GM23248 (cell line): ENCODE data around the gene EGR1. TPM values are rescaled to one million over a fixed set of nuclear protein-coding genes. Genes with fewer than 3 reads are reported as not detected.

ENCODE experiments used
- DNase-seq: peaks from one replicate; pipeline ENCODE4 v3.0.0-alpha.2; 2015
- H2AFZ ChIP-seq: fragments of 200-600 bp; sonication (generic); 2 replicates; pipeline ENCODE4 v1.6.1; 2016; ENCODE audit warnings: antibody characterized with exemption
- H3F3A ChIP-seq: fragments of 200-600 bp; sonication (generic); 2 replicates; pipeline ENCODE4 v1.6.1; 2016; ENCODE audit warnings: mild to moderate bottlenecking, antibody characterized with exemption, mixed run types; ENCODE audit not compliant: insufficient read depth
- H3K27ac ChIP-seq: fragments of 200-600 bp; sonication (generic); 2 replicates; pipeline ENCODE4 v1.5.1; 2016; ENCODE audit warnings: mild to moderate bottlenecking
- H3K27me3 ChIP-seq: fragments of 200-600 bp; sonication (generic); replicated peaks from 2 replicates; pipeline ENCODE4 v1.6.1; 2016; ENCODE audit warnings: mild to moderate bottlenecking; ENCODE audit not compliant: insufficient read depth
- H3K36me3 ChIP-seq: fragments of 200-600 bp; sonication (generic); 2 replicates; pipeline ENCODE4 v1.6.1; 2016; ENCODE audit warnings: low read depth, mild to moderate bottlenecking
- H3K4me1 ChIP-seq: fragments of 200-600 bp; sonication (generic); 2 replicates; pipeline ENCODE4 v1.6.1; 2016; ENCODE audit warnings: mild to moderate bottlenecking; ENCODE audit not compliant: insufficient read depth
- H3K4me2 ChIP-seq: fragments of 200-600 bp; sonication (generic); one replicate; pipeline ENCODE4 v1.6.1; 2016; ENCODE audit warnings: mild to moderate bottlenecking; ENCODE audit not compliant: unreplicated experiment
- H3K4me3 ChIP-seq: fragments of 200-600 bp; sonication (generic); 2 replicates; pipeline ENCODE4 v1.5.1; 2016; ENCODE audit warnings: mild to moderate bottlenecking
- H3K79me2 ChIP-seq: fragments of 200-600 bp; sonication (generic); 2 replicates; pipeline ENCODE4 v1.6.1; 2016; ENCODE audit warnings: mild to moderate bottlenecking; ENCODE audit not compliant: insufficient read depth
- H3K9ac ChIP-seq: fragments of 200-600 bp; sonication (generic); 2 replicates; pipeline ENCODE4 v1.6.1; 2016; ENCODE audit warnings: mild to moderate bottlenecking
- H3K9me2 ChIP-seq: fragments of 200-600 bp; sonication (generic); 2 replicates; pipeline ENCODE4 v1.6.1; 2016; ENCODE audit warnings: mixed run types, mild to moderate bottlenecking, moderate library complexity; ENCODE audit not compliant: insufficient read depth
- H3K9me3 ChIP-seq: fragments of 200-600 bp; sonication (generic); one replicate; pipeline ENCODE4 v1.6.1; 2017; ENCODE audit warnings: low read depth
- H4K20me1 ChIP-seq: fragments of 200-600 bp; sonication (generic); 2 replicates; pipeline ENCODE4 v1.6.0; 2016; ENCODE audit not compliant: insufficient read depth
- EZH2 ChIP-seq: fragments of 200-600 bp; sonication (generic); IDR thresholded peaks from 2 replicates; pipeline ENCODE4 v1.6.1; 2018; ENCODE audit warnings: antibody characterized with exemption, mild to moderate bottlenecking; ENCODE audit not compliant: insufficient read depth, poor library complexity, severe bottlenecking
- EZH2phosphoT487 ChIP-seq: fragments of 200-600 bp; sonication (generic); IDR thresholded peaks from 2 replicates; pipeline ENCODE4 v1.6.1; 2018; ENCODE audit warnings: antibody characterized with exemption, moderate library complexity, mild to moderate bottlenecking, low read depth; ENCODE audit not compliant: insufficient read depth
- WGBS, 2 experiments: methylation state at CpG; one replicate each; pipeline ENCODE4 v1.1.6; 2015 to 2017; ENCODE audit warnings: low lambda C conversion rate in 2 of 2, low coverage in 1 of 2; ENCODE audit errors: missing lambda C conversion rate in 2 of 2; 5-methylcytosine and 5-hydroxymethylcytosine counted together
- in situ Hi-C: fragments of 300-500 bp; cut with MboI; formaldehyde crosslinking; loops from 2 replicates; pipeline ENCODE4 v1.15.0; 2020
- polyA plus RNA-seq: library from polyadenylated mRNA; unstranded; fragments of >200 nt; fragmentation: Nextera tagmentation; extraction: Ambion mirVana; gene quantifications from 2 replicates; pipeline ENCODE4 v1.2.1, GENCODE V29; 2016
- total RNA-seq: library from RNA; depleted of rRNA; stranded (reverse); fragments of >200 nt; shearing (Covaris generic); gene quantifications from 2 replicates; pipeline ENCODE4 v1.2.3, GENCODE V29; 2014; rRNA removed

Gene EGR1
- 14.3 and 19.0 TPM in 2 replicates for total RNA-seq
- 161 and 170 TPM in 2 replicates for polyA plus RNA-seq

GRCh38 chr5:138465261-138466124 is at the start of gene EGR1:
TSS of gene EGR1 (plus strand) at chr5:138465479. CDS start at chr5:138465762, 283 bp downstream.
- peak within 1 kb of the TSS; percentile 80 for H2AFZ ChIP-seq

GRCh38 chr5:138418444-138418843 is 46.8 kb upstream of the EGR1 start:
- WGBS, 2 experiments: 94% methylated on average over 2 of the region's 2 CpGs
- Histone ChIP-seq H3K27ac (no peak overlapping the region), H3K79me2 (no peaks in the 10 kb centered on the region), H3K9me2 (no peaks in the 10 kb centered on the region), H3K9me3 (no peaks in the 10 kb centered on the region), H2AFZ (no peak overlapping the region), H3K4me3 (no peak overlapping the region), H3K36me3 (peaks cover 65% of the 10 kb centered on the region), H3K9ac (no peak overlapping the region), H3K4me2 (no peak overlapping the region), H3K4me1 (no peaks in the 10 kb centered on the region), H3F3A (no peaks in the 10 kb centered on the region), H4K20me1 (no peaks in the 10 kb centered on the region), H3K27me3 (no peaks in the 10 kb centered on the region)
- DNase-seq: no peak
- TF ChIP-seq EZH2phosphoT487 (no peak), EZH2 (no peak)
- in situ Hi-C loops: no loop called here

More at GRCh38 chr5:138465261-138466124, at the start of gene EGR1:
- Histone ChIP-seq H3K4me2 (peak within 1 kb of the TSS; percentile 99), H4K20me1 (peaks cover 20% of the 10 kb centered on the region), H3K9me3 (no peaks in the 10 kb centered on the region), H3K4me3 (peak within 1 kb of the TSS; percentile 85), H3K9ac (peak within 1 kb of the TSS; percentile 90), H3K27me3 (no peaks in the 10 kb centered on the region), H3F3A (peaks cover 42% of the 10 kb centered on the region), H3K36me3 (peaks cover 22% of the 10 kb centered on the region; the same call in 1 of the 2 replicates), H3K9me2 (no peaks in the 10 kb centered on the region), H3K79me2 (peaks cover 37% of the 10 kb centered on the region), H3K4me1 (peaks cover 35% of the 10 kb centered on the region), H3K27ac (peak within 1 kb of the TSS; percentile 96)
- peak; percentile 98 for DNase-seq
- in situ Hi-C loops: no loop called here
- TF ChIP-seq EZH2 (no peak), EZH2phosphoT487 (no peak)
- 1% methylated on average over 61 to 80 of the region's 85 CpGs for WGBS, 2 experiments

- no peak for DNase-seq
- Histone ChIP-seq H3K9ac (no peak overlapping the region), H3F3A (no peaks in the 10 kb centered on the region), H3K4me1 (no peaks in the 10 kb centered on the region), H3K79me2 (no peaks in the 10 kb centered on the region), H3K27ac (no peak overlapping the region), H3K9me2 (no peaks in the 10 kb centered on the region), H3K27me3 (no peaks in the 10 kb centered on the region), H2AFZ (no peak overlapping the region), H3K4me2 (no peak overlapping the region), H4K20me1 (no peaks in the 10 kb centered on the region), H3K36me3 (peaks cover 52% of the 10 kb centered on the region), H3K4me3 (no peak overlapping the region), H3K9me3 (no peaks in the 10 kb centered on the region)
- TF ChIP-seq EZH2phosphoT487: no peak
- TF ChIP-seq EZH2: no peak
- in situ Hi-C loops: no loop called here
- 89 to 94% methylated on average over 1 of the region's 1 CpG for WGBS, 2 experiments
Measured at GRCh38 chr5:138425079-138425478, 40.2 kb upstream of the EGR1 start.

DNA sequence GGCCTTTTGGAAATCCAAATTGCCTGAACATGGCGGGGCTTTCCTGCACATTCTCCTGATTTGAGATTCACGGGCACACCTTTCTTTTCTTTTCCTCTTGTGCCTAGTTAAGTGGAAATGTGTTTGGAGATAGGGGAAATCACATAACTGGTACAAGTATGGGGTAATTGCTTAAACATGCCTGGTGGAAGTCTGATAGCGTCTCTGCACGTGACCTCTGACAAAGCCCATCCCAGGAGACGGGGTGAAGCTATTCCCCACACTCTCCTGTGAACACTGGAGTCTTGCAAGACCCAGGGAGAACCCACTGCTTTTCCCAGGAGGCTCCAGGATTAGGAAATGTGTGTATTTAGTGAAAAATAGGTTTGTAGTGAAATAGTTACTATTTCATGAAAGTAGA is 29.3 kb upstream of the EGR1 start:
- Histone ChIP-seq H4K20me1 (no peaks in the 10 kb centered on the region), H3K79me2 (no peaks in the 10 kb centered on the region), H3K4me1 (peaks cover 6% of the 10 kb centered on the region), H3K9me3 (no peaks in the 10 kb centered on the region), H3K9me2 (no peaks in the 10 kb centered on the region), H3K36me3 (peaks cover 27% of the 10 kb centered on the region), H3K9ac (no peak overlapping the region), H3K27ac (no peak overlapping the region), H2AFZ (no peak overlapping the region), H3K4me3 (no peak overlapping the region), H3K27me3 (no peaks in the 10 kb centered on the region), H3F3A (peaks cover 11% of the 10 kb centered on the region), H3K4me2 (no peak overlapping the region)
- 97 to 99% methylated on average over 5 of the region's 5 CpGs for WGBS, 2 experiments
- TF ChIP-seq EZH2phosphoT487 (no peak), EZH2 (no peak)
- no peak for DNase-seq
- in situ Hi-C loops: no loop called here
